GM18873 (cell line): ENCODE results near the gene CMIP.

Source experiments
- ATAC-seq: cut with Tn5 transposase; IDR thresholded peaks from one replicate; pipeline ENCODE4 v1.9.1; 2021; ENCODE audit warnings: mild to moderate bottlenecking, moderate library complexity, moderate number of reproducible peaks; ENCODE audit not compliant: unreplicated experiment, low FRiP score

CMIP gene

DNA sequence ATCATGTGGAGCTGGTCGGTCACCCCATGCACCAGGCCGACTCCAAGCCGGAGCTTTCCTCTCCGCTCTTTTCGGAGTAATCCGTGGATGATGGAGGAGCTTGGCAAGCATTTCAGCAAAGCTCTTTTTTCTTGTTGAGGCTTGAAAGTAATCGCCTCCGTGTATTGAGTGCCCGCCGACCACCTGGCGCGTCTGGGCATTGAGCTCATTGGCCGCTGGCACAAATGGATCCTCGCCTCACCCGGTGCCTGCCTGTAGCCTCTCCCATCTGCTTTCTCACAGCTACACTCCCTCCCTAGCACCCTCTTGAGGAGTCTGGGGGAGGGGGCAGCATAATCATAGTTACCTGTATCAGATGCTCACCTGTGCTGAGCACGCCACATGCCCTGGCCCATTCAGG, 148.9 kb downstream of the CMIP start:
- ATAC-seq: no peak

DNA sequence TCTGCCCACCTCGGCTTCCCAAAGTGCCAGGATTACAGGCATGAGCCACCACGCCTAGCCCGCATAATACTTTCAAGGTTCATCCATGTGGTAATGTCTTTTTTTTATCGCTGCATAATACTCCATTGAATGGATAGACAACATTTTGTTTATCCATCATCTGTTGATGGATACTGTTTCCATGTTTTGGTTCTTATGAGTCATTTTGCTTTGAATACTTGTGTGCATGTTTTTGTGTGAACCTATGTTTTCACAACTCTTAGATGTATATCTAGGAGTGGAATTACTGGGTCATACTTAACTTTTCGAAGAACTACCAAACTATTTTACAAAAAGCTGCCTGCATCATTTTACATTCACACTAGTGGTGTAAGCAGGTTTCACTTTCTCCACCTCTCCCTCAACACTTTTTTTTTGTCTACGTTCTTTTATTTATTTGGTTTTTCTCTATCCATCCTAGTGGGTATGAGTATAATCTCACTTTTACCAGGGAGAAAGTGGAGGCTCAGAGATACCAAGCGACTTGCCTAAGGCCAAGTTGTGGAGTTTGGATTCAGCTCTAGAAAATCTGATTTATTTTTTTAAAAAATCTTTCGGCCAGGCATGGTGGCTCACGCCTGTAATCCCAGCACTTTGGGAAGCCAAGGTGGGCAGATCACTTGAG, 151.2 kb downstream of the CMIP start:
- no peak for ATAC-seq

DNA sequence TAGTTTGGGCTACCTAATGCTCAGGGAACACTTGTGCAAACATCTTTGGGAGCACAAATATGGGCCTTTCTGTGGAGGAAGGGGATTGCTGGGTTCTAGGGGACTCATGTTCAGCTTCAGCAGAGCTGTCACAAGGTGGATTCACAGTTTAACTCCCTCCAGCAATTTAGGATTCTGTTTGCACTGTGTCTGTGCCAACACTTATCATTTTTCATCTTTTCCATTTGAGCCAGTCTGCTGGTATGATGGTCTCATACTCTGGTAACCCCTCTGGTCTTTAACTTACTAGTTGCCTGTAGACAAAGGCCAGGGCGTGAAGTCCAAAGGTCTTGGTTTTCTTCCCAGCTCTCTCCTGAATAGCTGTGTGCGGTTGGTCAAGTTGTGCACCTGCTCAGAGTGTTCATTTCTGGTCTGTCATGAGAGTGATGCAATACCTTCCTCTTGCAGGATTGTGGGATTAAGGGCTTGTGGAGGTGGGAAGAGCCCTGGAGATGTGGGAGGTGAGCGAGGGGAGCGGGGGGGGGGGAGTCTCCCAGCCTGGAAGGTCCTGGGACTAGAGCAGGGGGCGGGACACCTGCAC, 152.6 kb downstream of the CMIP start:
- ATAC-seq: no peak

DNA sequence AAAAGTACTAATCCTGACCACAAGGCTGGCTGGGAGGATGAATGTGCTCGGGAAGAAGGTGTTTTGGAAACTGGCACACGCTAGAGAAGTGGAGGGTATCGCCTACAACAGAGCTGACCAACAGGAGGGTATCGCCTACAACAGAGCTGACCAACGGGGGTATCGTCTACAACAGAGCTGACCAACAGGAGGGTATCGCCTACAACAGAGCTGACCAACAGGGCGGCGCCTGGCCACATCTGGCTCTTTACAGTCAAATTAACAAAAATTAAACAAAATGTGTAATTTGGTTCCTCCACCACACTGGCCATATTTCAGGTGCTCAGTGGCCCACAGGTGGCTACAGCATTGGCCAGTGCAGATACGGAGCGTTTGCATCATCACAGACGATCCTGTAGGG, 153.5 kb downstream of the CMIP start:
- ATAC-seq: no peak

DNA sequence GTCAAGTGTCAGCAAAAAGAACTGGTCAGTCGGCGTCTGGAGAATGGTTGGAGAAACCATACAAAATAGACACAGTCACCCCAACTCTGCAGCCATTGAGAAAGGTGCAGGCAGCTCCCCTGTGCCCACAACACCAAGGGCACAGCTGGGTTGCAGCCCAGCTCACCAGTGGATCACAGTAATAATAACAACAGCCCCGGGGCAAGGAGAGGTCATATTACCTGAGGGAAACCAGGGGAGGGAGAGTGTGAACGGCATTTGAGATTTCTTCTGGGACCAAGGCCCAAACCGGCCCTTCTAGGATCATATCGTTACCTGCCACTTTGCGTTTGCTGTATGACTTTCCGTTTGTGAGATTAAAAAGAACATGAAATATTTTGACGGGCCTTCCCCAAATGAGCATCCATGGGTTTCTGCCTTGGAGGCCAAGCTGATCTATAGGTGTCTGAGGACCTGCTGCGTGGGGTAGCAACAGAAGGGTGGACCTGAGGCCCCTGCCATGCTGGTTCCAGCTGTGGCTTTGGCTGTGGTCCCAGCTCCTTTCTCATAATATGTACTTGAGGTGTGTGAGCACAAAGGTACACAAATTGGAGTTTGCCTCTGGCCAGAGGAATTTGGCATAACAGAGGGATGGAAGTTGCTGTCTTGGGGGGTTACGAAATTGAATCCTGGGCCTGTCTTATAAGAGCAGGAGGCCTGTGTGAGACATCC, 154.6 kb downstream of the CMIP start:
- no peak for ATAC-seq

DNA sequence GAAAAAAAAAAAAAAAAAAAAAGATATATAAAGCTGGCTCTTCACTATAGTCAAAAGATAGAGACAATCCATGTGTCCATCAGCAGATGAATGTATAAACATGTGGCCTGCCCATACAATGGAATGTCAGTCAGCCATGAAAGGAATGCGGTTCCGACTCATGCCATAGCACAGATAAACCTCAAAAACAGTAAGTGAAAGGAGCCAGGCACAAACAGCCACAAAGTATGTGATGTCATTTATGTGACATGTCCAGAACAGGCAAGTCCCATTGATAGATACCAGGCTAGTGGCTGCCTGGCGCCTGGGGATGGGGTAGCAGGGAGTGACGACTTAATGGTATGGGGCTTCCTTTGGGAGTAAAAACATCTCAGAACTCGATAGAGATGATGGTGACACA, 155.7 kb downstream of the CMIP start:
- no peak for ATAC-seq

DNA sequence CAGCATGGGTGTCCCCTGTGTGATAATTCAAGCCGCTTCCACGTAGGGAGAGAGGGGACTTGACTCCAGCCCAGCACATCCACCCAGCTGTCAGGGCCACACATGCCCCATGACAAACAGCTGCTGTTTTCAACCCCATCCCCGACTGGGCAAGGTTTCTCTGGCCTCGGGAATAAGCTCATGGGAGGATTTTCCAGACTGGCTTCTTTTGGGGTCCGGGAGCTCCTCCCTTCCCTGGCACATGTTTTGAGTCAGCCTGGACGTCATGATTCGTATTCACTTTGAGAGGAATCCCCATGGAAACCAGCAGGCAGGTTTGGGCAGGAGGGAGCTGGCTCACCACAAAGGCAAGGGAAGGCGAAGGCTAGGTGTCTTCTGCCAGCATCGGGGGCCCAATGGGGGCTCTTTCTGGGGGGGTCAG, 156.4 kb downstream of the CMIP start:
- ATAC-seq: no peak

DNA sequence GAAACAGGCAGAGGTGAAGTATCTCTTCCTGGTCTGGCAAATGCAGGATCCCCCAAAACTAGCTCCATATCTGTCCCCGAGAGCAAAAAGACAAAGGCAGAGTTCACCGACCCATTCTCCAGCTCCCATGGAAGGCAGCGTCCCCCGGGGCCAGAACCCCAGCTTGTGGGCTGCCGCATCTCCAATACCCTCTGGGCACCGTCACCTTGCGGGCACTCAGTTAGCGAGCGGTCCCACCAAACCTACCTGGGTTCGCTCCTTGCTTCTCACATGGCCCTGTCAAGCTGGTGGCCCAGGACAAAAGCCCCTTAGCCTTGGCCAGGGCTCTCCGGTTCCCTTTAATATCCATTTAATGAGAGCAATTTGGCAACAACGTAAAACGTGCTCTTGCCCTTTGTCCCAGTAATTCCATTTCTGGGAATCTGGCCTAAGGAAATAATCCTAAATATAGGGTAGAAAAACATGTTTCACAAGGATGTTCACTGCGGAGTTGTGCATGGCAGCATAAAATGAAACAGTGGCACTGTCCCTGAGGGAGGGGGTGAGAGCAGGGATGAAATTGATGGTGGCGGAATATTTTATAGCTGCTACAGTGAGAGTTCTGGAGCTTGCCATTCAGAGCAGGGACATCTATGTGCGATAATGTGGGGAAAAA, 157.1 kb downstream of the CMIP start:
- no peak for ATAC-seq

DNA sequence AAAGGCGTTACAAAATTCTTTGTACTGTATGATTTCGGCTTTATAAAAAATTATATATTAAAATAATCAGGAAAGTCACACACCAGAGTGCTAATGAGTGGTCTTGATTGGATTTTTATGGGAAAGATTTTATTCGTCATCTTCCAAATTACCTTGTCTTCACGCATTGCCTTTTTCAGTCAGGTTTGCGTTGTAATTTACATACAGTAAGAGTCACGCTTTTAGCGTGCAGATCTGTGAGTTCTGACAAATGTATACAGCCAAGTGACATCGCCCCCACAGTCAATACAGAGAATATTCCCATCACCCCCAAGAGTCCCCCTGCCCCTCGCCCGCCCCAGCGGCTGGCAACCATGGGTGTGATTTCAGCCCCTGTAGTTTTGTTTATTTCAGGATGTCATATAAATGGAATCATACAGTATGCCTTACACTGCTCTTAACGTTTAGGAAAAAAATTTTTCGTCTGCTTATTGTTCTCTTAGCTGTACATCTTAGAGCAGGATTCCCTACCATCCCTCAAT, 157.7 kb downstream of the CMIP start:
- ATAC-seq: no peak

DNA sequence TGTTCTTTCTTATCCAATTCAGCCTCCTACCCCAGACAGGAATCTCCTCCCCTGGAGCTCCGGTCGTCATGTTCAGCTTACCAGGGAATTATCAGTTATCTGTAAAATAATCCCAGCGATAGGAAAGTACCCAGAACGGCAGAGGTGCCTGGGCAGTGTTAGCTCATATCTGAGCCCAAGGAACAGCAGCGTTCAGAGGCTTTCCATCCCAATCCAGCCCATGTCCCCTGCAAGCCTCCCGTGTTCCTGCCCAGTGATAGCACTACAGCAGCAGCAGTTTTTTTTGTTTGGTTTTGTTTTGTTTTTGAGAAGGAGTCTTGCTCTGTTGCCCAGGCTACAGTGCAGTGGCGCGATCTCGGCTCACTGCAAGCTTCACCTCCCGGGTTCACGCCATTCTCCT, 158.2 kb downstream of the CMIP start:
- ATAC-seq: no peak

DNA sequence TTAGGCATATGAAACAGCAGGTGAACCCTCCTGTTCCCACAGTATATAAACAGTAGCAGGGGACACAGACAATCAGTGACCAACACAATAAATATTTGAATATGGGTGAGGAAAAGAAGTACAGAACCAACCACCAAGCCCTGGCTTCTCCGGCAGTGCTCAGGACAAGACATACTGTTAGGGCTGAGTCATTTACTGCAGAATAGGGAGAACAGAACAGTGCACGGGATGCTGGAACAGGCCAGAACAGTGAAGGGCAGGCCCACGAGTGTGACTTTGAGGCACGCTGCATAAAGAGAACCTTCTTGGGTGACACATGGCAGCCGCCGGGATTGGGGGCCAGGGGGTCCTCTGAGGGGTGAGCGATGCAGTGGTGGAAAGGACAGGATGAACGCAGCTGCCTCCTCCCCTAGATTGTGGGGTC, 160.4 kb downstream of the CMIP start:
- no peak for ATAC-seq

DNA sequence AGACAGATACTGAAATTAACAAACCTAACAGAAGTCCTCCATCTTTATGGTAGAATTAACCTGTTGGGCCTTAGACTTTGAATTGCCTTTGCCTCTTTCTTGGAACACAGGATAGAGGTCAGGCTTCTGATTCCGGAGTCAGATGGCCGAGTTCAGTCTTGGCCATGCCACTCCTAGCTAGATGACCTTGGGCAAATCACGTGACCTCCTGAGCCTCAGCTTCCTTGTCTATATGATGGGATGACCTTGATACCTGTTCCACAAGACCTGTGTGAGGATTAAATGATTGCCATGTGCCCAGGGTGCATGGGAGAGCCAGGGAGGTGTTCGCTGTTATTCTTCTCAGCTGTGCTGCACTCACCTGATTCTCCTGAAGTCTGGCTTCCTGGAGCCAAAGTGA, 161.4 kb downstream of the CMIP start:
- ATAC-seq: no peak

DNA sequence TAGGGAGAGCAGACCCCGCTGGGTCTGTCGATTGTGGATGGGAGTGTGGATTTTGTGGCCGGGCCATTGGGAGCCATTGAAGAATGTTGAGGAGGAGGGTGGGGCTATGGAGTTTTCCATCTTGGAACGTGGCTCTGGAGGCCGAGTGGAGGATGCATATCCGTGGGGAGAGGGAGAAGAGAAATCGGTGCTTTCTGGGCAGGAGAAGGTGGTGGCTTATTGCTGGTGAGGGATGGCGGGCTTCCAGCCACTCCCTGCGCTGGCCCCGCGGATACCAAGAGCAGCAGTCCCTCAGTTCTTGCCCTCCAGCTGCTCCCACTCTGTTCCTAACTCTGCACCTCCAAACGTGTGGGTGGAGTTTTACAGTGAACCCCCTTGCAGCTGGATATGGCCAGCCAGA, 162.4 kb downstream of the CMIP start:
- no peak for ATAC-seq

DNA sequence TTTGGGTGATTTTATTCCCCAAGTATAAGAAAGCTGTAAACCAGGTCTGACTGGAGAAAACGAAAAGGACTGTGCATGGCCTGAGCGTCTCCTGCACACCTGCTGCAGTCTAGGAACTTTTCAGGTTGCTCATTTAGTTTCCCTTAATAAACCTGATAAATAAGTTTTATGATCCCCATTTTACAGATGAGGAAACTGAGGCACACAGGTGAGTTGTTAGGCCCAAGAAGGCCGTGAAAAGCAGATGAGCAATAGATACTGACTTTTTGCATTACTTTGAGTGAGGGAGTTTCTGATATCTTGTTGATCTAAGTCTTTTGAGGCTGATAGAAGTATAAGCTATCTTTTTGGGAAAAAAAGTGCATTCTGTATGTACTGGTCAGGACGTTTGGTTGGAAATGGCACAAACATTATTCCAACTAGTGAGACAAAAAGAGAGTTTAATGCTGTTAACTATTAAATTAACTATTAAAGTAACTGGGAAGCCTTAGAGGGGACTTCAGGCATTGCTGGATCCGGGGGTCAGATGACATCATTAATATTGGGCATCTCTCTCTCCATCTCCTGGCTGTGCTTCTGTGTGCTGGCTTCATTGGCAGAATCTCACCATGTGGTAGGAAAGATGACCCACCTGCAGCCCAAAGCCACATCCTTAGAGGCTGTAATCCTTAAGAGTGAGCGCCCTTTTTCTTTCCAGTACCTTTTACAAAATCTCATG, 163.4 kb downstream of the CMIP start:
- ATAC-seq: no peak

DNA sequence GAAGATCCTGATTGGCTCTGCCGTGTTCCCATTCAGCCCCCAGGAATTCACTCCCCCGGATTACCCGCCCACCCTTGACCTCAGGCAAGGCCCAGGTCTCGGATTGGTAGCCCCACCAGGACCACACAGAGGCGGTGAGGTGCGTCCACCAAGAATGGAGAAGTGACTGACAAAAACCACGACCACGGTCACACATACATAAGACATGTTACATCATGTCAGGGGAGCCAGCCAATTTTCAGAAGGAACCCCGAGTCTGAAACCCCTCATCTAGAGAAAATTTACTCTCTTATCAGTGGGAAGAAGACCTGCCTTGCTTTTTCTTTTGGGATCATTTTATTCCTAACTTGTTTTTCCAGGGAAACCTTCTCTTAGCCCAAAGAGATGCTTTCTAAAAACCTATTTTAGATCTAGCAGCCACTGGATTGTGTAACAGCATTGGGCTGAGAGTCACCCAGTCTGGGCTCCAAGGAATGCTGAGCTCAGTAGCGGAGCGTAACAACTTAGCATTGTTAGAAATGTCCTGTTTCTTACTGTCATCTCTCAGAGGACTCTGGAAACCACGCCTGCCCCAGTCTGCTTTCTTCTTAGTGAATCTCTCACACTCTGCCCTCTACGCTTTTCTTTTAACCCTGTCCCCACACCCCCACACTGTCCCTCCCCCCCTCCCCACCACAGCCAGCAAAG, 164.1 kb downstream of the CMIP start:
- no peak for ATAC-seq

DNA sequence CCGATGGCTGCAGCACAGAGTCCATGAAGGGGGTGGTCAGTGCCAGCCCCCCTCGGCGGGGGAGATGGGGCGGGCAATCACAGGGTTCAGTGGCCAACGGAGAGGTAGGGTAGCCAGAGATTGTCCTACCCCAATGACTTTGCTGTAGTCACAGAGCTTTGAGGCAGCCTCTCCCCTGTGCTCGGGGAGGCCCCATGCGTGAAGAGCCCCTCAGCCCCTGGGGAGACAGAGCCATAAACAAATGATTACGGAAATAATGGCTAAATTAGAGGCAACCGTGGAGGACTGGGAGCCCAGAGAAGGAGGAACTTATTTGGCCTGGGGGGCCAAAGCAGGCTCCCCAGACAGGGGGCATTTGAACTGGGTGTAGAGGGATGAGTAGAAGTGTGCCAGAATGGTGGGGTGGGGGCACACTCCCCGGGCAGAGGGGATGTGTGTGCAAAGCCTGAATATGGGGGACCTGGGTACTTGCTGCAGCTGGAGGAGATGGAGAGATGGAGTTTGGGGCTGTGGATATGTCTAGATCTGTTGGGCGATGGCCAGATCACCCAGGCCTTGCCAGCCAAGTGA, 164.8 kb downstream of the CMIP start:
- ATAC-seq: no peak

DNA sequence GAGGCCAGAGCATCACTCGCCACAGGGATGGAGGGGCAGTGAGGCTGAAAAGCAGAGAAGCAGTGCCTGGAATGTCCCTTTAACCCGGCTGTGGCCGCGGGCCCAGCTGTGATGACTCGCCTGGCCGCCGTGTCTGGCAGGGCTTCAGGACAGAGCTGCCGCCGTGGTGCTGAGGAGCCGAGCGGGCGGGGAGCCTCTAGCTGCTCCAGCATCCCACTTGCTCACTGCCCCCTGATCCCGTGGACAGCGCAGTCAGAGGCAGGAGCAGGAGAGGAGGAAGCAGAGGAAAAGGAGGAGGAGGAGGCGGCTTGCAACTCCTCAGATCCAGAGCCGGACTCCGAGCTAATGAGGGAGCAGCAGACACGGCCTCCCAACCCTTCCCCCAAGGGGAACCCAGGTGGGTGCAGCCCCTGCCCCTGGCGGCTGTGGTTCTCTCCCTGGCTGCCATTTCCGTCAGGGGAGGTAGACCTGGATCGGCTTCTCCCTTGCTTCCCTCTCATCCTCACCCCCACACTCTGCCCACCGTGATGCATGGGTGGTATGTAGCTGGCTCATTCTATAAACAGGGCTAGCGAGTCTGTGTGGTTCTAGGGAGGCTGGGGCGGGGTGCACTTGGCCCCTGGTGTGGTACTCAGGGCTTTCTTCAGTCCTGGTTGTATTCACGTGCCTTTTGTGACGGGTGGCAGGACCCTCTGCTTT, 165.7 kb downstream of the CMIP start:
- no peak for ATAC-seq

DNA sequence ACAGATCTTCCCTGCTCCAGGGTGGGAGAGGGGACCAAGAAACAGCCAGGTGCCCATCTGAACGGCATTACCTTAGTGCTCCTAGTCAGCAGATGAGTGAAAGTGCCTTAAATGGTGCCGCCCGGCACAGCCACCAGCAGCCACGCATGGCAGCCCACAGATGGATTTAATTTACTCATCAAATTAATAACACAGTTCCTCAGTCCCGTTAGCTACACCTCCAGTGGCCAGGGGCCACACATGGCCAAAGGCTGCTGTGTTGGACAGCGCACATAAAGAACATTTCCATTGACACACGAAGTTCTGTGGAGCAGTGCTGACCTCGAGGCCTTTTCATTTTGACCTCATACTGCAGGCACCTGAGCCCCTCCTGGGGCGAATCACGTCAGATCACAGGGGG, 166.3 kb downstream of the CMIP start:
- no peak for ATAC-seq

DNA sequence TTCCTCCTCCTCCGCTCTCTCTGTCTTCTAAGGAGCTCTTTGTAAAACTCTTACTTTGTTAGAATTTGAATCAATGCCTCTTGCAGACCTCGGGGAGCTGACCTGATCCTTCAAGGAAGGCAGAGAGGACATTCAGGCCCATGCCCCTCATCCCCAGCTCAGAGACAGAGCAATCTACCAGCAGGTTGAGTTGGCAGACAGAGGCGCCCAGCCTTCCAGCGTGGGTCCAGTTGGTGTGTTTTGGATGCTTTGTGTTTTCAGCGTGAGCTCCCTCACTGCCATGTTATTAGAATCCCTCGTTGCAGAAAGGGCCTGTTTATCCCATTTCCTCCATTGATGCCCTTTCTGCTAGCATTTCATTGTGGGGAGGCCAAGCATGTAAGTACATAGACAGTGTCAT, 167.1 kb downstream of the CMIP start:
- no peak for ATAC-seq
